ENCODE data around the gene SCGB1D2.

GRCh38 chr11:62195945-62196344 lies 46.1 kb upstream of the SCGB1D2 start:
- no peak for TF ChIP-seq CTCF (IDR thresholded peaks at IDR 0.05; ENCODE audit: low read depth, low read length)
- TF ChIP-seq EZH2phosphoT487 (IDR thresholded peaks at IDR 0.05; ENCODE audit: low read depth), result no peak

All from OCI-LY3 (cell line).